ENCODE results near the gene SLC22A16.
"Not testable (repeated sequence)": the region's sequence is repeated elsewhere in the genome, so short reads cannot be mapped to it uniquely, and the experiment has no call there.

Gene SLC22A16

DNA sequence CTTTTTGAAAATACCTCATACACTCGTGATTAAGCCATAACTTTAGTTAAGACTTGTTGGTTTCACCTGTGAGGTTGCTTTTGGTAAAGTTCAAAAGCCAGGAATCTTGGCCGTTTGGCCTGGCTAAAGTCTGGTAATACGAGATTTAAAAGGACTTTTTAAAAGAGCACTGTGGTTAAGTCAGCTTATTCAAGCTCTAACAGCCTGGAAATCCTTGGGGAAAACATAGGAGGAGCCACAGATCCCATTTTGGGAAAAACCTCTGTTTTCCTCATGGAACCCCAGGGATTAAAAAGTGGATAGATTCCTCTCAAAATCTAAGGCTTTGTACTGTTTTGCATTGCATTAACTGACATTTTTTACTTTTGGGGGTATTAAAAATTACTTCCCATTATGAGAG is 13.7 kb upstream of the SLC22A16 start:
- DNase-seq (ENCODE audit: low read depth in 2 of 2) = no peak

DNA sequence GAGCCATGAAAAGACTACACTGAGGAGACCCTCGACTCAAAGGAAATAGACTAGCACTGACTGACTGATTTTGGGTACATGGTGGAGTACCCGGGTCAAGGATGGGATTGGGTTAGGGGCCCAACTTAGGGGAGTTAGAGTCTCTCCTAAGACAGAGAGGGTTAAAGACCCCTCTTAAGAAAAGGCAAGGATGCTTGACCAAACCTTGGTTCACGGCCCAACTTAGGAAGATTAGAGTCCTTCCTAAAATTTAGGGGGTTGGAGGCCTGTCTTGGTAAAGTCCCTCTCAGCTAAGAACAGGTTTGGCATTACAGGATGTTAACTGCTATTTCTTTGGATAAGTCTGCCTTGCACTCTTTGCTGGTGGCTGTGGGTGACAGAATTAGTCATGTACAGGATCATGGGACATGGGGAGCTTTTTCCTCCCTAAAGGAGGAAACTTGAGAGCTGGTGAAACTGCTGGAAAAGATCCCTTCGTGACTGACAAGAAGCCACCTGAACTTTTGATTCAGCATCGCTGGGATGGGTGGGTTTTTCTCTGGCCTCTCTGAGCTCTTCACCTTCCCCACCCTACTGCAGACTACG is 12.3 kb upstream of the SLC22A16 start:
- DNase-seq (ENCODE audit: low read depth in 2 of 2) = no peak

DNA sequence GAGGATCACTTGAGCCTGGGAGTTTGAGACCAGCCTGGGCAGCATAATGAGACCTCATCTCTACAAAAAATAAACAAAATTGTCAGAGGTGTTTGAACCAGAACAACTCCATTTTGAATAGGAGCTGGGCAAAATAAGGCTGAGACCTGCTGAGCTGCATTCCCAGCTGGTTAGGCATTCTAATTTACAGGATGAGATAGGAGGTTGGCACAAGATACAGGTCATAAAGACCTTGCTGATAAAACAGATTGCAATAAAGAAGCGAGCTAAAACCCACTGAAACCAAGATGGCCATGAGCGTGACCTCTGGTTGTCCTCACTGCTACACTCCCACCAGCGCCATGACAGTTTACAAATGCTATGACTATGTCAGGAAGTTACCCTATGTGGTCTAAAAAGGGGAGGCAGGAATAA is 11.6 kb upstream of the SLC22A16 start:
- DNase-seq (ENCODE audit: low read depth in 2 of 2) = not testable (repeated sequence)

DNA sequence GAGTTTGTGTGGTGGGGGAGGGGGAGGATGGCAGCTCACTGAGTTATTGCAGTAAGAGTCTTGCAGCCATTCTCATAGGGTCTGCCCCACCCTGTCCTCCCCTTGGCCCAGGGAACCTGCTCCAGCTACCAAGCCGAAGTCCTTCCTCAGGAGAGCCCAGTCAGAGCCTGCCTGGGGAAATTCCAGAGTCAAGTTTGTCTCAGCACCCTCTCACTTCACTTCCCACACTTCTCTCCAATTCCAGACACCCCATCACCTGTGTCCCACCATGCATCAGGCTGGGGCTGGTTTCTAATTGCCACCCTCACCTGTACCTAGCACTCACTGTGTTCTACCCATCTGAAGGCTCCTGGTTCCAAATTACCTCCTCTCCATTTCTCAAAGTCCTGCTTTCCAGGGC is 10.3 kb upstream of the SLC22A16 start:
- DNase-seq (ENCODE audit: low read depth in 2 of 2) = no peak

DNA sequence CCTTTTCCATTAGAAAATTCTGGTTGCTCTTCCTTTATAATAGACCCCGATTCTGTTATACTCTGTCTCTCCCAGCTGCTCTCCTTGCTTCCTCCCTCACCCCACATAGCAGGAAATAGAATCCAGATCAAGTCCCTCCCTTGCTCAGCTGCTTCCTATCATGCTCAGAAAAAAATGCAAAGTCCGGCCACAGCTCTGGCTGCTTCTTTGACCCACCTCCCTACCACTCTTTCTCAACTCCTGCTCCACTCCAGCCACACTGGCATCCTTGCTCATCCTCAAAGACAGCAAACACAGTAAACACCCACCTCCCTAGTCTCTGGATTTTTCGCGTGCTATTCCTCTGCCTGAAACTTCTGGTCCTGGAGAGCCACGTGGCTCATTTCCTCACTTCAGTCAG is 9.1 kb upstream of the SLC22A16 start:
- DNase-seq (ENCODE audit: low read depth in 2 of 2) = no peak

DNA sequence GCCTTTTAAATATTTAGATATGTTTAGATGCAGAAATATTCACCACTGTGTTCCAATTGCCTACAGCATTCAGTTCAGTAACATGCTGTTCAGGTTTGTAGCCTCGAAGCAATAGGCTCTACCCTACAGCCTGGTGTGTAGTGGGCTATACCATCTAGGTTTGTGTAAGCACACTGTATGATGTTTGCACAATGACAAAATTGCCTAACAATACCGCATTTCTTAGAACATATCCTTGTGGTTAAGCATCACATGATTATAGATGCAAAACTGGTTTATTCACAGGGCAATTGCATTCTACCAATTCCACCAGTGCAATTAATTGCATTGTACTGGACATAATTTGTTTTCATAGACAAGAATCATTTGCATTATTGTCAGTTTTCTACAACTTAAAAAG is 7.9 kb upstream of the SLC22A16 start:
- no peak for DNase-seq (ENCODE audit: low read depth in 2 of 2)

DNA sequence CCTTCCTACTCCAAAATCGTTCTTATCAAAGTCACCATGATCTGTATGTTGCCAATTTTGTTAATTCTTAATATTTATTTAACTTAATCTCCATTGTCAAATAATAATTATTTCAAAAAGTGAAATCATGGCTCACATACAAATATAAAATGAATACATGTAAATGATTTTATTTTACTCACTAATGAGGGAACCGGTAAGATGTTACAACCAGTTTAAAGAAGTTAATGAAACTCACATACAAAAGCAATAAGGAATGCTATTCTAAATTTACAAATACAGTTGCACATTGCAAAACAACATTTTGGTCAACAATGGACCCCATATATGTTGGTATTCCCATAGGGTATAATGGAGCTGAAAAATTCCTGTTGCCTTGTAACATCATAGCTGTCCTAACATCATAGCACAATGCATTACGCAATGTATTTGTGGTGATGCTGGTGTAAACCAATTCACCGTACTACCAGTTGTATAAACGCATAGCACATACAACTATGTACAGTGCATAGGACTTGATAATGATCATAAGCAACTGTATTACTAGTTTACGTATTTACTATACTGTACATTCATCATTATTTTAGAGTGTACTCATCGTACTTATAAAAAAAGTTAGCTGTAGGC is 6.5 kb upstream of the SLC22A16 start:
- DNase-seq (ENCODE audit: low read depth in 2 of 2) = no peak

DNA sequence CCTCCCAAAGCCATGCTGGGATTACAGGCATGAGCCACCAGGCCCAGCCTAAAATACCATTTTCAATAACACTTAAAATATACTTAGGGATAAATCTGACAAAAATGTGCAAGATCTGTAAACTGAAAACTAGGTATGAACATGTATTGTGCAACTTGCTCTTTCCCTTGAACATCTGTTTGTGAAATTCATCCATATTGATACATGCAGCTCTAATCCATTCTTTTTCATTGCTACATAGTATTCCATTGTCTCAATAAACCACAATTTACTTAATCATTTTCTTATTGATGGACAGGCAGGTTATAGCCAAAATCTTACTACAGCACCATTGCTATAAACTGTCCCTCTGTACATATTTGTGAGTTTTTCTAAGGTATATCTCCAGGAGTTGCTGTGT is 4.7 kb upstream of the SLC22A16 start:
- DNase-seq (ENCODE audit: low read depth in 2 of 2) = no peak

DNA sequence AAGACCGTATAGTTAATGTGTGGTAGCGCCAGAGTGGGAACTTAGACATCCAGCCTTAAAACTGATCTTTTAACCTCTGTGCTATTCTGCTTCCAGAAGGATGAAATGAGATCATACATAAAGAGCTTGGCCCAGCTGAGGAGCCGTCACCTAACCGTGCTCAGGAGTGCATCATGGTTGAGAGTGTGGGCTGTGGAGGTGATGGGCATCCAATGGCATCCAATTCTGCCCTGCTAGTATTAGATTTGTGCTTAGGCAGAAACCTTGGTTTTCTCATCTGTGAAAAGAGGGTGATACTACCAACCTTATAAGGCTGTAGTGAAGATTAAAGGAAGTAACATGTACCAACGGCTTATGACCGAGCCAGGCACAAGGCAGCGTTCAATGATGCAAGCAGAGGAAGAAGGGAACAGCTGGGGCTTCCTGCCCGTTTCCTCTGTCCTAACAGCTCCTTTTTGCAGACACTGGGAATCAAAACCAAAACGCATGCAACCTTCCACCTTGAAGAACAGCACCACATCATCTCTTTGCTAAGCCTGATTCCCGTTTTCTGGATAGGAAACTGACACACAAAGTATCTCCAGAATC is 1.3 kb downstream of the SLC22A16 start:
- DNase-seq (ENCODE audit: low read depth in 2 of 2) = no peak

DNA sequence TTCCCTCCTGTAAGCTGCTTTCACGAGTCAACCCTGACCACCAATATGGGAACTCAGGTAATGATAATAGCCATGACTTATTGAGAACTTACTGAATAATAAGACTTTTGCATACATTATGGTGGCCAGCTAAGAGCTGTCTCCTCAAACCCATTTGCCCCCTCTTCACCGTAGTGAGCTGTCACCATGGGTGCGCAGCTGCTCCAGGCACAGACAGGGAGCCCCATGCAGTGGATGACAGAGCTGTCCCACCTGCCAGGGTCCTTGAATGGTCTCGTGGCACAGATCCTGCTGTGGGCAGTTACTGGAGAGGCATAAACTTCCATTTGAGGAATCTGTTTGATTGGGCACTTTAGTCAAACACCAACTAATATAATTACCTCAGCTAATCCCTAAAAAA is 1.9 kb downstream of the SLC22A16 start:
- DNase-seq (ENCODE audit: low read depth in 2 of 2) = no peak

DNA sequence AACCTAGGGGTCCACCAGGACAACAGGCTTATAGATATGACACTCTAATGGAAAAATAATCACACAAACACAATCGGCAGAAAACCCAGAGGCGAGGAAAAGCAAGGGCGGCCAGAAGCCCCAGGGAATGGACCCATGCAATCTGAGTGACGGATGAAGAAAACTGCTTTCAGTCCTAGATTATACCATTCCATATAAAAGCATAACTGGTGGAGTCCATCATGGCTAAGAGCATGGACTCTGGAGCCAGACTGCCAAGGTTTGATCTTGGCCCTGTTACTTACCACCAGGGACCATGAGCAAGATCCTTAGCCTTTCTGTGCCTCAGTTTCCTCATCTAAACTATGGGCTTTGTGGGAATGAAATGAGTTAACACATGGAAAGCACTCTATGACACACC is 3.7 kb downstream of the SLC22A16 start:
- DNase-seq (ENCODE audit: low read depth in 2 of 2) = no peak

DNA sequence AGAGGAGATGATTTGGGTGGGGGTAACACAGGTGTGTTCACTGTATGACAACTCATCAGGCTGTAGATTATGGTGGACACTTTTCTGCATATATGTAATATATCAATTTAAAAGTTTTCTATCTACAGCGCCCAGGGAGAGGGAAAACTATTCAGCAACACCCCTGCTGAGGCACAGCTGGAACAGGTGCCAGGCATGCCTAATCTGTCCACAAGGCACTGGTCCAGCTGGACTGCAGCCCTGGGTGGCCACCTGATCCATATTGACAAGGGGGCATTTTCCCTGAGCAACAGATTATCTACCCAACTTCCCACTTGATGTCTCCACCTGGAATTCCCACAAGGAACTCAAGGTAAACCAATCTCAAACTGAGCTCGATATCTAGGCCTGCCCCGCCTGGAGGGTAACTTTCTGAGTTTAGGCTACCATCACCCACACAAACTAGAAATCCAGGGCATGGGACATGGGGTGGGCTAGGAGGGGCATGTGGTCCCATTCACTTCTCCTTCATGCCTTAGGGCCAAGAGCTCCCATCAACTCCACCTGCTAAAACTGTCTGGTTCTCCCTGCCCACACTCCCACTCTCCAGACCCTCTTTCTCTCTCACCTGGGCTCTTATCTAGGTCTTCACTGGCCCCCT is 4.6 kb downstream of the SLC22A16 start:
- DNase-seq (ENCODE audit: low read depth in 2 of 2) = no peak

DNA sequence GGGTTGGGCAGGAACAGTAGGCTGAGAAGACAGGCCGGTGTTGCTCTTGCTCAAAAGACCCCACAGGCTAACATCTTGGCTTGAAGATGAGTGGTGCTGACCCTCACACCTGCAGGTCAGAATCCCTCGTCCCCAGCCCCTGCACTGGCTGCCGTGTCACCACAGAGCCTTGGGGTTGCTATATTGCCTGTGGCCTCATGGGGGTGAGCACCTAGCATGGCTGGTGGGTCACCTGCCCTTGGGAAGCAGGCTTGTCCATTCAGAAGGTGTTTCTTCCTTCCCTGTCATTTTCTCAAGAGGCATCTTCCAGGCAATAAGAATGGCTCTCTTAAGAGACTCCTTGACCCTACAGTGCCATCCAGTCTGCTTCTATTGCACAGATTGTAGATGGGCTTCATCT is 7.7 kb downstream of the SLC22A16 start:
- DNase-seq (ENCODE audit: low read depth in 2 of 2) = no peak

DNA sequence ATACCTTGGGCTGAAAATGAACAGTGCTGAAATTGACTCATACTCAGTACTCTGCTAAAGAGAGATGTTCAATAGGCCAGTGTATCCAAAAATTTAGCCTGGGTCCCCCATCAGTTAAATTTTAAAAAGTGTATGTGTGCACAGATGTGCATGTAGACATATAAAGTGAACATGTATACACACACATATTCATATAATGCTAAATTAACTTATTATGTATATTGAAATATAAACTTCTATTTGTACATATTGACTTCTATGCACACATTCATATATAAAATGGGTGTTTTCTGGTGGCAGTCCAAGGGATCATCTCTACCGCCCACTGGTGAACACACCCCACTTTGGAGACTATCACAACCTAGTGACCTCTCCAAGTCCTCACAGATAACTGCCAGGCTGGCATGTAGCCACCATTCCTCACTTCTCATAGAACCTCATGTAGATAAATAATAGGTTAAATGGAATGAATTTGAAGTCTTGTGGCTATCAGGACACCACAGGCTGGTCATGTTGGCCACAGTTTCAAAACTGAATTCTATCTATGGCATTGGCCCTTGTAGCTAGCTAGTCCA is 8.8 kb downstream of the SLC22A16 start:
- DNase-seq (ENCODE audit: low read depth in 2 of 2) = no peak

DNA sequence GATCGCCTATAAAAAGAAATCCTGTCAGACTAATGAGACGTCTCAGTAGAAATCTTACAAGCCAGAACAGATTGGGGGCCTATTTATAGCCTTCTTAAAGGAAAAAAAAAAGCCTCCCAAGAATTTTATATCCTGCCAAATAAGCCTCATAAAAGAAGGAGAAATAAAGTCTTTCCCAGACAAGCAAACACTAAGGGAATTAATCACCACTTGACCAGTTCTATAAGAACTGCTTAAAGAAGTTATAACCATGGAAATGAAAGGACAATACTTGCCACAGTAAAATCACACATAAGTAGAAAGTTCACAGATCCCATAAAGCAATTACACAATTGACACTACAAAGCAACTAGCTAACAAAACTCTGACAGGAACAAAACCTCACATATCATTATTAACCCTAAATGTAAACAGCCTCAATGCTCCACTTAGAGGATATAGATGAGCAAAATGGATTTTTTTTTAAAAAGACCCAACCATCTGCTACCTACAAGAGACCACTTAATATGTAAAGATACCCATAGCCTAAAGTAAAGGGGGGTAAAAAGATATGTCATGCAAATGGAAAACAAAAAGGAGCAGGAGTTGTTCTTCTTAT is 13.4 kb downstream of the SLC22A16 start:
- DNase-seq (ENCODE audit: low read depth in 2 of 2) = no peak

DNA sequence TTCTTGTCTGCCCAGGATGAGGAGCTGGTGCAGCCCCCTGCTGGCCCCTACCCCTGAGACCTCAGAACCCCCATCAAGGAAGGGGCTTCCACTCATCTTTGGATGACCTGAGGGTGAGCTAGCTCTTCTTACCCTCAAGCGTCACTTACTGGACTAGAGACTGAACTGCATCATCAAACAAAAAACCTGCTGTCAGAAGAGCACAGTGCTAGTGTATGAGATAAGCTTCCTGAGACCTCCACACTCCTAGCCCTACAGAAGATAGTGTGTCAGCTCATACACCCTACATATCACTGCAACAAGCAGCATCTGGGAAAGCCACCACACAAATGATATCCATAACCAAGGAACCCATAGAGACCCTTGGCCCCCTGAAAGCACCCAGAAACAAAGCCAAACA is 15.0 kb downstream of the SLC22A16 start:
- DNase-seq (ENCODE audit: low read depth in 2 of 2) = no peak

DNA sequence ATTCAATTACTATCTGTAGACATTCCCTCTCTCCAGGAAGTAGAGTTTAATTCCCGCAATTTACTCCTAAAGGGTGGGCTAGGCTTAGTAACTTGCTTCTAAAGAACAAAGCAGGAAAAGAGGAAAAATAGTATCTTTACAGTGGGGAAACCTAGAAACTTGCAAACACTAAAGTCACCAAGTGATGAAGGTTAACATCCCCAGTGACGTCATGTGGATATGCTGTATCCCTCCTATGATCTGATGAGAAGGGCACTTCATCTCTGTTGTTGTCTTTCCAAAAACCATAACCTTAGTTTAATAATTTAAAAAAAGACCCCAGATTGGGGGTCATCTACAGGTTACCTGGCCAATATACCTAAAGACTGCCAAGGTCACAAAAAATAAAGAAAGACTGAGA is 17.3 kb downstream of the SLC22A16 start:
- no peak for DNase-seq (ENCODE audit: low read depth in 2 of 2)

DNA sequence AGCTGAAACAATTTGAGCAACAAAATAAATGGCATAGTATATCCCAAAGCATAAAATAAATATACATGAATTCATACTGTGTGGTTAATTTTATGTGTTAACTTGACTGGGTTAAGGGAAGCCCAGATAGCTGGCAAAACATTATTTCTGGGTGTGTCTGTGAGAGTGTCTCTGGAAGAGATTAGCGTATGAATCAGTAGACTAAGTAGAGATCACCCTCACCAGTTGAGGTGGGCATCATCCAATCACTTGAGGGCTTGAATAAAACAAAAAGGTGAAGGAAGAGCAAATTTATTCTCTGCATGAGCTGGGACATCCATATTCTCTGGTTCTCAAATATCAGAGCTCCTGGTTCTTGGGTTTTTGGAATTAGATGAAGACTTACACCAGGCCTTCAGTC is 17.9 kb downstream of the SLC22A16 start:
- DNase-seq (ENCODE audit: low read depth in 2 of 2) = no peak

DNA sequence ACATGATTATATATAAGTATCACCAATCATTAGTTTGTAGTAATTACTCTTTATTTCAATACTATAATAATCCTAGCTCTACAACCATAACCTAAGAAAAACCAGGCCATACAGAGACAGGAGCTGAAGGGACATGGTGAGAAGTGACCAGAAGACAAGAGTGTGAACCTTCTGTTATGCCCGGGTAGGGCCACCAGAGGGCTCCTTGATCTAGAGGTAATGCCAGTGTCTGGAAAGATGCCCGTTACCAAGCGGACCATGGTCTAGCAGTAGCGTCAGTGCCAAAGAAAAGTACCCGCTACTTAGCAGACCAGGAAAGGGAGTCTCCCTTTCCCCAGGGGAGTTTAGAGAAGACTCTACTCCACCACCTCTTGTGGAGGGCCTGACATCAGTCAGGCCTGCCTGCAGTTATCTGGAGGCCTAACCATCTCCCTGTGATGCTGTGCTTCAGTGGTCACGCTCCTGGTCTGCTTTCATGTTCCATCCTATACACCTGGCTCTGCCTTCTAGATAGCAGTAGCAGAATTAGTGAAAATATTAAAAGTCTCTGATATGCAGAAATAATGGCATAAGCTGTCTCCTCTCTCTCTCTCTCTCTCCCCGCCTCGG is 18.7 kb downstream of the SLC22A16 start:
- DNase-seq (ENCODE audit: low read depth in 2 of 2) = not testable (repeated sequence)

DNA sequence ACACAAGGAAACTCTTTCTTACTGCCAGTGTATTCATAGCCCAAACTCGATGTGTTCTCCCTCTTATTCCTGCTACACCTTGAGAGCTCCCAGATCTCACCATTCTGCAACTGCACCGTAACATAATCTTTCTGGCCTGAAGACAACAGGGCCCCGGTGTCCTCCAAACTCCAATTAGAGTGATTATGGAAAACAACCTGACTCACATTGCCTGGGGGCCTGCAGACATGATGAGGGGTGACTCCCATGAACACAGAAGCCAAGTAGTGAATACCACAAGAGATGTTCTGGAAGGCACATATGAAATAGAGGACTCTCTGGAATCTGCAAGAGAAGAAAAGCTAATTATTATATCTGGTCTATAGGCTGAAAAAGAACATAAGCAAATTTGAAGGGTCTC is 19.7 kb downstream of the SLC22A16 start:
- no peak for DNase-seq (ENCODE audit: low read depth in 2 of 2)

DNA sequence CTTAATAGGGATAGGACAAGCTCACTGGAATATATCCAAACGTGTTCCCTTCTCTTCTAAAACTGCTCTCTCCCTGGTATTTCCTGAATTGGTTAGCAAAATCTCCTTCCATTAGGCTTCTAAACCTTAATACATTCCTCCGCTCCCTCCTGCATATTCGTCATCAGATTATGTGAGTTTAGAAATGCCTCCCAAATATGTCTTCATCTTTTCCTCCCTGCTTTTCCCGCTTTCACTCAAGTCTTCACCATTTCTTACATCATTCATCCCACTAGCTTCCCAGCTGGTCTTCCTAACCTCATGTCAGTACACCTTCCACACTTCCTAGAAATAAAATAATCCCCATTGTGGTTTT is 26.9 kb downstream of the SLC22A16 start:
- no peak for DNase-seq (ENCODE audit: low read depth in 2 of 2)
